Skeletal muscle satellite cell (primary cell): ENCODE results near the gene SPANXN4.

Source experiments
- H3K27me3 ChIP-seq: 2 replicates; pipeline ENCODE4 v1.7.0; 2013; ENCODE audit warnings: low read length; ENCODE audit not compliant: control insufficient read depth, insufficient read depth
- H3K36me3 ChIP-seq: 2 replicates; pipeline ENCODE4 v1.7.0; 2013; ENCODE audit warnings: mild to moderate bottlenecking, control low read depth, low read length; ENCODE audit not compliant: insufficient read depth
- H3K4me1 ChIP-seq: 2 replicates; pipeline ENCODE4 v1.7.0; 2013; ENCODE audit warnings: low read length; ENCODE audit not compliant: control insufficient read depth, insufficient read depth
- H3K4me2 ChIP-seq: 2 replicates; pipeline ENCODE4 v1.7.0; 2013; ENCODE audit warnings: mild to moderate bottlenecking, low read length
- H3K4me3 ChIP-seq: 2 replicates; pipeline ENCODE4 v1.7.0; 2013; ENCODE audit warnings: low read length
- H3K9ac ChIP-seq: 2 replicates; pipeline ENCODE4 v1.7.0; 2013; ENCODE audit warnings: mild to moderate bottlenecking, low read depth, low read length, moderate library complexity
- H3K9me3 ChIP-seq: replicated peaks from 2 replicates; pipeline ENCODE4 v1.7.0; 2013; ENCODE audit warnings: mild to moderate bottlenecking, control low read depth, low read length

Gene SPANXN4

DNA sequence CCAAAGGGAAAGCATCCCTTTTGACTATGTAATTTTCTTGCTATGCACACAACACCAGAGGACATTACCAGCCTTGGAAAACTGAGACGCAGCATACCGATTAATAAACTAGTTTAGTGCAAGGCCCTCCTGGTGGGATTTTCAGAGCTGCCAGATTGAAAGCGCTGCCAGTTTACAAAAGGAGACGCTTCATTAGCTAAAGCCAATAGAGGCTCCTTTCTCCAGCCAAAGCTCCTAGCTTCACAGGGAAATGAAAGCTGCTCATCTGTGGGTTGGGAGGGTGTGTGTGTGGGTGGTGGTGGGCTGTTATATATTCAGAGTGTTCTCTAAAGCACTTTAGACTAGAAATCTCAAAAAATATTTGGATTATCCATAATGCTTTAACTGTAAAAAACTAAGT, 32.4 kb downstream of the SPANXN4 start:
- Histone ChIP-seq H3K27me3 (no peaks in the 10 kb centered on the region), H3K9ac (no peak overlapping the region), H3K4me3 (no peak overlapping the region), H3K4me1 (no peaks in the 10 kb centered on the region), H3K36me3 (no peaks in the 10 kb centered on the region), H3K9me3 (no peaks in the 10 kb centered on the region), H3K4me2 (no peak overlapping the region)

- Histone ChIP-seq H3K27me3 (no peaks in the 10 kb centered on the region), H3K9ac (no peak overlapping the region), H3K9me3 (peaks cover 6% of the 10 kb centered on the region), H3K4me3 (no peak overlapping the region), H3K4me1 (no peaks in the 10 kb centered on the region), H3K4me2 (no peak overlapping the region), H3K36me3 (no peaks in the 10 kb centered on the region)
These were observed 55.5 kb downstream of the SPANXN4 start for GRCh38 chrX:143081231-143081630.

GRCh38 chrX:143082537-143082936, 56.8 kb downstream of the SPANXN4 start:
- Histone ChIP-seq H3K36me3 (no peaks in the 10 kb centered on the region), H3K9me3 (peaks cover 6% of the 10 kb centered on the region), H3K9ac (no peak overlapping the region), H3K4me3 (no peak overlapping the region), H3K4me1 (no peaks in the 10 kb centered on the region), H3K27me3 (no peaks in the 10 kb centered on the region), H3K4me2 (no peak overlapping the region)
